NCI-H2171 (cell line): ENCODE data around the gene MARS1.
A peak's percentile ranks its signal among the peaks of the same experiment; 100 is the strongest.
"Not testable (repeated sequence)": the region's sequence is repeated elsewhere in the genome, so short reads cannot be mapped to it uniquely, and the experiment has no call there.

Experiments
- DNase-seq: peaks from one replicate; lab custom pipeline; 2025; lab: John Stamatoyannopoulos, UW

Gene MARS1

GRCh38 chr12:57487597-57488401 is at the start of gene MARS1:
MARS1 (plus strand) TSS chr12:57488068; CDS start chr12:57488091, 23 bp downstream.
- peak; percentile 96 for DNase-seq

- no peak for DNase-seq
These were observed 49.5 kb upstream of the MARS1 start for GRCh38 chr12:57438400-57438799.

GRCh38 chr12:57439762-57440266 is 48.1 kb upstream of the MARS1 start:
- no peak for DNase-seq

- DNase-seq: not testable (repeated sequence)
These were observed 46.5 kb upstream of the MARS1 start for GRCh38 chr12:57441393-57441792.

- no peak for DNase-seq
These were observed 45.9 kb upstream of the MARS1 start for GRCh38 chr12:57441846-57442427.

- DNase-seq: not testable (repeated sequence)
These were observed 43.5 kb upstream of the MARS1 start for GRCh38 chr12:57444337-57444736.

GRCh38 chr12:57444744-57445143 is 43.1 kb upstream of the MARS1 start:
- DNase-seq: no peak

GRCh38 chr12:57446292-57446960 is 41.4 kb upstream of the MARS1 start:
- DNase-seq: no peak

- DNase-seq: no peak
These were observed 39.2 kb upstream of the MARS1 start for GRCh38 chr12:57448669-57449068.

GRCh38 chr12:57449375-57449774 is 38.5 kb upstream of the MARS1 start:
- no peak for DNase-seq

GRCh38 chr12:57450057-57450456 is 37.8 kb upstream of the MARS1 start:
- no peak for DNase-seq

GRCh38 chr12:57451233-57451778 is 36.6 kb upstream of the MARS1 start:
- DNase-seq: no peak

GRCh38 chr12:57452181-57452936 is 35.5 kb upstream of the MARS1 start:
- peak; percentile 67 for DNase-seq

- DNase-seq: peak; percentile 36
These were observed 34.8 kb upstream of the MARS1 start for GRCh38 chr12:57452937-57453509.

GRCh38 chr12:57454213-57454565 is 33.7 kb upstream of the MARS1 start:
- DNase-seq: no peak

GRCh38 chr12:57454566-57455373 is 33.1 kb upstream of the MARS1 start, which contains the start of gene INHBE:
INHBE (plus strand) TSS chr12:57455307; CDS start chr12:57455537, 230 bp downstream.
- peak; percentile 68 for DNase-seq

GRCh38 chr12:57455374-57456144 is 32.3 kb upstream of the MARS1 start:
- DNase-seq: peak; percentile 48

GRCh38 chr12:57456145-57456700 is 31.6 kb upstream of the MARS1 start:
- DNase-seq: peak; percentile 52

GRCh38 chr12:57456737-57457490 is 31.0 kb upstream of the MARS1 start:
- DNase-seq: no peak
